Right ventricle myocardium inferior (tissue), 1 donor: ENCODE data around the gene TXNRD1. TPM values are rescaled to one million over a fixed set of nuclear protein-coding genes. Genes with fewer than 3 reads are reported as not detected.

Experiments used
- ATAC-seq: fragments of 200-7000 bp; cut with Tn5 transposase; one replicate; pipeline ENCODE4 v1.9.1; 2020; ENCODE audit warnings: mild to moderate bottlenecking, moderate library complexity
- DNase-seq: peaks from one replicate; pipeline ENCODE4 v3.0.0; 2021; ENCODE audit errors: missing footprints
- intact Hi-C: fragments of 100-400 bp; cut with DNase I; formaldehyde crosslinking; loops from one replicate; pipeline ENCODE4 v1.11.0; 2022
- total RNA-seq: library from RNA; stranded (reverse); fragmentation: NEBNext Ultra II Directional; extraction: Animal tissue kit (Norgen Biotek cat#: 25700); gene quantifications from one replicate; pipeline ENCODE4 v1.2.1, GENCODE V29; 2021
- donor health status: DM: no; HTN: yes; CAD: no; lungs with severe emphysema.

Gene TXNRD1
- total RNA-seq, 1 donor from 2014 or later = 89.3 TPM

- intact Hi-C loops = no loop called here
- no peak for ATAC-seq
- no peak for DNase-seq
Measured at GRCh38 chr12:104223712-104224111, 8.1 kb downstream of the TXNRD1 start.

- no peak for DNase-seq
- intact Hi-C loops = no loop called here
- no peak for ATAC-seq
Measured at GRCh38 chr12:104226672-104227071, 11.1 kb downstream of the TXNRD1 start.

- ATAC-seq (no peak), DNase-seq (no peak)
- intact Hi-C loops = no loop called here
Measured at GRCh38 chr12:104230304-104231095, 14.9 kb downstream of the TXNRD1 start.

- intact Hi-C loops = no loop called here
- DNase-seq (no peak), ATAC-seq (no peak)
Measured at GRCh38 chr12:104232609-104233280, 17.2 kb downstream of the TXNRD1 start.

- DNase-seq = no peak
- intact Hi-C loops = no loop called here
- ATAC-seq = no peak
Measured at GRCh38 chr12:104234926-104235499, 19.4 kb downstream of the TXNRD1 start.

GRCh38 chr12:104237930-104238329 lies 22.4 kb downstream of the TXNRD1 start:
- ATAC-seq (no peak), DNase-seq (no peak)
- intact Hi-C loops = no loop called here

- no peak for DNase-seq
- intact Hi-C loops = no loop called here
- no peak for ATAC-seq
Measured at GRCh38 chr12:104242546-104243206, 27.1 kb downstream of the TXNRD1 start.

GRCh38 chr12:104243551-104243950 lies 28.0 kb downstream of the TXNRD1 start:
- ATAC-seq = no peak
- intact Hi-C loops = no loop called here
- no peak for DNase-seq

GRCh38 chr12:104243971-104244370 lies 28.4 kb downstream of the TXNRD1 start:
- intact Hi-C loops = no loop called here
- DNase-seq = no peak
- no peak for ATAC-seq

- DNase-seq (no peak), ATAC-seq (no peak)
- intact Hi-C loops = no loop called here
Measured at GRCh38 chr12:104247698-104248097, 32.1 kb downstream of the TXNRD1 start.

GRCh38 chr12:104248444-104248843 lies 32.9 kb downstream of the TXNRD1 start:
- no peak for ATAC-seq
- DNase-seq = no peak
- intact Hi-C loops = no loop called here

GRCh38 chr12:104249017-104249416 lies 33.4 kb downstream of the TXNRD1 start:
- DNase-seq (no peak), ATAC-seq (no peak)
- intact Hi-C loops = no loop called here

- no peak for DNase-seq
- intact Hi-C loops = no loop called here
- ATAC-seq = no peak
Measured at GRCh38 chr12:104249898-104250297, 34.3 kb downstream of the TXNRD1 start.

GRCh38 chr12:104250366-104251125 lies 35.0 kb downstream of the TXNRD1 start:
- DNase-seq (no peak), ATAC-seq (no peak)
- intact Hi-C loops = no loop called here

GRCh38 chr12:104257913-104258472 lies 42.4 kb downstream of the TXNRD1 start:
- intact Hi-C loops = no loop called here
- DNase-seq = no peak
- no peak for ATAC-seq

- ATAC-seq (no peak), DNase-seq (no peak)
- intact Hi-C loops = no loop called here
Measured at GRCh38 chr12:104258476-104259067, 43.0 kb downstream of the TXNRD1 start.

- ATAC-seq (no peak), DNase-seq (no peak)
- intact Hi-C loops = no loop called here
Measured at GRCh38 chr12:104263026-104263425, 47.4 kb downstream of the TXNRD1 start.
